Kidney tubule cell (primary cell): ENCODE measurements around the gene NECAB3.
A peak's percentile ranks its signal among the peaks of the same experiment; 100 is the strongest.
"Not testable (repeated sequence)": the region's sequence is repeated elsewhere in the genome, so short reads cannot be mapped to it uniquely, and the experiment has no call there.

Source experiments
- DNase-seq: peaks from one replicate; pipeline ENCODE4 v3.0.0-alpha.2; 2018; ENCODE audit warnings: low spot score

NECAB3 gene, protein sequence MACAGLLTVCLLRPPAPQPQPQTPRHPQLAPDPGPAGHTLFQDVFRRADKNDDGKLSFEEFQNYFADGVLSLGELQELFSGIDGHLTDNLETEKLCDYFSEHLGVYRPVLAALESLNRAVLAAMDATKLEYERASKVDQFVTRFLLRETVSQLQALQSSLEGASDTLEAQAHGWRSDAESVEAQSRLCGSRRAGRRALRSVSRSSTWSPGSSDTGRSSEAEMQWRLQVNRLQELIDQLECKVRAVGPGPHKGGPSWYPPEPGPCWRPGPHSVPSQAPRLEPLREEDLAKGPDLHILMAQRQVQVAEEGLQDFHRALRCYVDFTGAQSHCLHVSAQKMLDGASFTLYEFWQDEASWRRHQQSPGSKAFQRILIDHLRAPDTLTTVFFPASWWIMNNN

DNA sequence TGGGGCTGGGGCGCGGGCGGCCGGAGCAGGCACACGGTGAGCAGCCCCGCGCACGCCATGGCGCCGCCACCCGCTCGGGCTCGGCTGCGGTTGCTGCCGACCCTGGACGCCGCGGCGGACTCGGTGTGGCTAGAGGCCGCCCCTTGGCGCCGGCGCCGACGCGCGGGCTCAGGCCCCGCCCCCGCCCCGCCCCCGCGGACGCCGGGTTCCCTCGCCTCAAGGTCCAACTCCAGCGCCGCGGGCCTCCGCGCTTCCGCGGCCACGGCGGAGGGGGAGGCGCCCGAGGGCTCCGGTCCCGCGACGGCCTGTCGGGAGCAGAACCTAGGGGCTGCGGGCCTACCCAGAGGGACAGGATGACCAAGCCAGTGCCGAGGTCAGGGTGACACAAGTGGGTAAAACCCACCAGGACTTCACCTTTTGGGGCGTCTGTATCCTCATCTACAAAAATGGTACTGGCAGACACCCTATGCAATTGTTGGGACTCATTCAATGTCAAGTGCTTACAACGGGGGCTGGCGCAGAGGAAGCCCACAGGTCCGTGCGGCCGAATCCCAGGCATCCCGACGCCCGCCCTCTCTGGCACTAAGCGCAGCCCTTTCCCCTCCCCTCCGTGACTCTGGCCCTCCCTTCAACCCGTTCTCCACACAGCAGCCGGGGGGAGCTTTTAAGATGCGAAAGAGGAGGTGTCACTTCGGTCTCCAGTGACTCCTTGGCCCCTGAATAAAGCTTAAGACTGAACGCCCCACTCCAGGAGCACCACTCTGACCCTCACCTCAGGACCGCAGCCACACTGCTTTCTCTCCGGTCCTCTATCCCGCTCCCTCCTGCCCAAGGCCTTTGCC, at the start of gene NECAB3:
NECAB3 (minus strand) TSS at position 135 of the 842 bp plus-strand sequence; CDS start at position 59, 76 bp downstream.
- DNase-seq: peak; percentile 78

- no peak for DNase-seq
Measured at GRCh38 chr20:33721391-33722140, 47.3 kb upstream of the NECAB3 start.

DNA sequence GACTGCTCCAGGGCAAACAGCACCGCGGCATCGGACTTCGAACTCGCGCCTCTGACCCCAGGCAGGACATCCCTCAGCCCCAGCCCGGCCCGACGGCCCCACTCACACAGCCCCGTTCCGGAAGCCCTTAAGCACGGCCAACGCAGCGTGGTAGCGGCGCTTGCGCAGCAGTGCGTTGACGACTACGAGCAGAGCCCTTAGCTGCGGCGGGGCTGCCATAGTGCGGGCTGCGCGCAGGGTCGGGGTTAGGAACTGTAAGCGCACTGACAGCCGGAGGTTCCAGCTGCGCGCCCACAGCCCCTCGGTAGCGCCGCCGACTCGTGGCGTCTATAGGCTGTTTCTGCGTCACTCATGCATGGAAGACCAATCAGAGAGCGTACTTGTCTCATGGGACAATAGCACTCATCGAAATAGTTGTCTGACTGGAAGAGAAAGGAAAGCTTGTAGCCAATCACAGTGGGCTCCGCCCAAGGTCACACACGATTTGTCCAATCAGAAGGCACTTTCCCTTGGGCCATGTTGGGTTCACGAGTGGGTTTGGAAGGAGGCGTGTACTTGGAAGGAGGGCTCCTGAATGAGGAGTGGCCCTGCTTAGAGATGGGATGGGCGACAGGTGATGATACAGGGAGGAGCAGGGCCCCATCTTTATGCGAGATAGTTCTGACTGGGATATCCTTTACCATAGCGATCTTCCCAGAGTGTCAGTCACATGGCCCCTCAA, 45.9 kb upstream of the NECAB3 start, which contains the start of gene PXMP4:
PXMP4 (minus strand) TSS at position 322 of the 721 bp plus-strand sequence; CDS start at position 219, 103 bp downstream.
- peak; percentile 95 for DNase-seq

DNA sequence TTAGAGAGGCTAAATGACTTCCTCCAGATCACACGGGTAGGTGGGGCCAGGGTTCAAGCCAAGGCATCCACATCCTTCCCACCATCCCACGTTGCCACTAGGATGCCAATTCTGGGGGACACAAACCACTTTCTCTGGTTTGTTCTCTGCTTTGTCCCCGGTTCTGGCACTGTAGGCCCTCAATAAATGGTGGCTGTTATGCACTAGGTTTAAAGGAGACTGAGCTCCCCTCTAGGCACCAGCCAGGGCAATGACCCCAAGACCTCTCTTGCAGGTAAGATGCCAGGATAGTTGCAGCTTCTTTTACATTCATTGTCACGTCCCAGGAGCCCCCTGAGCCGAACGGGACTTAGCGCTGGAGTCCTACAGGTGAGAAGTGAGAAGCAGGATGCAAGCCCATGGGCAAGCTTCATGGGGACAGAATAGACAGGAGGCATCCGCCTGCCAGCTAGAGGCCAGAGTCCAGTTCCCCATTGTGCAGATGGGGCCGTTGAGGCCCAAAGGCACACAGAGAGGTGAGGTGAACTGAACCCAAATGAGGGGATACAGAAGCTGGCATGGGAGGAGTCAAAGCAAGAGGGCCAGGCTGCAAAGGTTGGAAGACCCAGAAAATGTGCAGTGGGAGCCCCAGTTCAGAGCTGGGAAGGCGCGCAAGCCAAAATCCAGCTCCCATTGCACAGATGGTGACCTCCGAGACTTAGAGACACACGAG, 45.2 kb upstream of the NECAB3 start:
- peak; percentile 6 for DNase-seq

DNA sequence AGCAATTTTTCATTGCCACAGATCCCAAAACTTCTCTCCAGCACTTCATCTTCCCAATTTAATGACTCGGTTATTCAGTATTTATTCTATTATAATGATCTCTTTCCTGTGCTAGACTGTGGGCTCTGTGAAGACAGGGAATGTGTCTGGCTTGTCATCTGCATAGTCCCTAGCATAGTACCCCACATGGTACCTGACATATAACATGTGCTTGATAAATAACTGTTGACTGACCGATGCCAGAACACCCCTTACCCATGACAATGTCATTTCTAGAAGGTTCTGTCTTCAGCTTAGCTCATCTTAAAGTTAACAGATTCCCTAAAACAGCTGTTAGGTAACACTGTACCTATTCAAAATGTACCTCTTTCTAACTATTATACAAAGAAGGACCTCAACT, 42.3 kb upstream of the NECAB3 start:
- DNase-seq: no peak

DNA sequence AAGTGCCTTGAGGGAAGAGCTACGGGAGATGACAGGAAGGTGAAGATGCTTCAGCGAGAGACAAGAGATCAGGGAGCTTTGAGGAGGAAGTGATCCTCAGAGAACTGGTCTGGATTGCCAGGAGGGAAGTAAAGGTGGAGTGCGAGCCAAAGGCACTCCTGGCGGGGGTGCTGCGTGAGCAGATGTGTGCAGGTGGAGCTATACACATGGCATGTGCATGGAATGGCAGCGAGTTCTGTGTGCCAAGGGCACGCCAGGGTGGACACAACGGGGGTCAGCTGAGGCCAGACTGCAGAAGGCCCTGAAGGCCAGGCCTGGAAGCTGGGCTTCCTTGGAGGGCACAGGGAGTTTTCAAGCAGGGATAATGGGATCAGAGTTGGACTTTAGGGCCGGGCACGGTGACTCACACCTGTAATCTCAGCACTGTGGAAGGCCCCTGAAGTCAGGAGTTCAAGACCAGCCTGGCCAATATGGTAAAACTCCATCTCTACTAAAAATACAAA, 39.7 kb upstream of the NECAB3 start:
- DNase-seq: no peak

GRCh38 chr20:33711446-33711738, 37.2 kb upstream of the NECAB3 start:
- DNase-seq: no peak

DNA sequence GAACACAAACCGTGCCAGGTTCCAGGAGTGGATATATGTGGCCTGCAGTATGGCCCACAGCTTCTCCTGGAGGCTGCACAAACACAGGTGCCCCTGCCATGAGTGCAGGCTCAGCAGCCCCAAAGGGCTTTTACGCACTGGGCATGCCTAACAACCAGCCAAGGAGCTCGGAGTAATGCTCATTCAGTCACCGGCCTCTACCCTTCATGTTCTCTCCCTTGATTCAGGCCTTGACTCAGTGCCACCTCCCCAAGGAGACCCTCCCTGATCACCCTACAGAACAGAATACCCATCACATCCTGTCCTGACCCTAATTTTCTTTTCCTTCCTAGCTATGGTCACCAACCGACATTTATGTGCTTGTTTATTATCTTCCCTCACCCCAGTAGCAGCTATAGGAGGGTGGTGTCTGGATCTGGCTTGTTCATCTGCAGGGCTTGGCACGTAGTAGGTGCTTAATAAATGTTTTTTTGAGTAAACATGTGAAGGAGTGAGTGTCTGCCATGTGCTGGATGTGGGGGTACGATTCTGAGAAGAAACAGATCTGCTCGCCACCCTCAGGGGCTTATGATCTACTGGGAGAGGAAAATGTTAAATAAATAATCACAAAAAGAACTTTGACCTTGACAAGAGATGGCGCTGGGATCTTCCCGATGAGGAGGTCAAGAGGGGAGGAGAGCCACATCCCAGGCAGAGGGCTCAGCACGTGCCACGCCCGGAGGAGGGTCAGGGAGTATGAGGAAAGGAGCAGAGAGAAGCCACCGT, 36.6 kb upstream of the NECAB3 start:
- DNase-seq: no peak

GRCh38 chr20:33709905-33710541, 35.8 kb upstream of the NECAB3 start:
- no peak for DNase-seq

DNA sequence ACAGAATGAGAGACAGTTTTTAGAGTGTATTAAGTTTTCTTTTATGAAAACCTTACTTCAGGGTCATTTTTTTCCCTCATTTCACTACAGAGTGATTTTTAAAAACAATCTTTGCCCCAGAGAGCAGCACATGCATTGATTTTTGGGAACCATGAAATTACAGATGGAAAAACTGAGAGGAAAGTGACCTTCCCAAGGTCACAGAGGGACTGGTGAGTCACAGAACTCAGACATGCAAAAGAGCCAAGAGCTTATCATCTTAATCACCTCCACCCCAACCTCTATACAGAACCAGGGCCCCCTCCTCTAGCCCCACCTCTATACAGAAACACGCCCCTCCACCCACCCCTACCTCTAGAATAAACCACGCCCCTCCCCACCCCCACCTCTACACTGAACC, 35.2 kb upstream of the NECAB3 start:
- DNase-seq: no peak

- no peak for DNase-seq
Measured at GRCh38 chr20:33707668-33708067, 33.4 kb upstream of the NECAB3 start.

DNA sequence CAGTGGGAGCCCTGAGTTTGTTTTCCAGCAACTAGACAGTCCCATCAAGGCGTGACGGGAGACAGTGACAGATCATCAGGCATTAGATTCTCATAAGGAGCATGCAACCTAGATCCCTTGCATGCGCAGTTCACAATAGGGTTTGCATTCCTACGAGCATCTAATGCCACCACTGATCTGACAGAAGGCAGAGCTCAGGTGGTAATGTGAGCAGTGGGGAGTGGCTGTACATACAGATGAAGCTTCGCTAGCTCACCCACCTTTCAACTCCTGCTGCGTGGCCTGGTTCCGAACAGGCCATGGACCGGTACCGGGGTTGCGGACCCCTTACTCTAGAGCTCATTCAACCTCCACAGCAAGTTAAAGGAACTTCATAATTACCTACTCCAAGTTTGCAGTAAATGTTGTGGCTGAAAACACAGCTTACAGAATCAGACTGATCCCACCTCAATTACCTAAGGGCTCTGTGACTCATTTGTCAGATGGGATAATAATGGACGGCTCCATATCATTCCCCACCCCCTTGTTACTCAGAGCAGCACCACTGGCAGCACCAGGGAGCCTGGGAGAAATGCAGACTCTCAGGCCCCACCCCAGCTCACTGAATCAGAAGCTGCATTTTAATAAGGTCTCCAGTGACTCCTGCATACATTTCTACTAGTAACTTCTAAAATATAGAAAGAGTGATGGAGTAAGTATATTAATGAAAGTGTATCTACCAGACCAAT, 30.1 kb upstream of the NECAB3 start:
- DNase-seq: peak; percentile 33

DNA sequence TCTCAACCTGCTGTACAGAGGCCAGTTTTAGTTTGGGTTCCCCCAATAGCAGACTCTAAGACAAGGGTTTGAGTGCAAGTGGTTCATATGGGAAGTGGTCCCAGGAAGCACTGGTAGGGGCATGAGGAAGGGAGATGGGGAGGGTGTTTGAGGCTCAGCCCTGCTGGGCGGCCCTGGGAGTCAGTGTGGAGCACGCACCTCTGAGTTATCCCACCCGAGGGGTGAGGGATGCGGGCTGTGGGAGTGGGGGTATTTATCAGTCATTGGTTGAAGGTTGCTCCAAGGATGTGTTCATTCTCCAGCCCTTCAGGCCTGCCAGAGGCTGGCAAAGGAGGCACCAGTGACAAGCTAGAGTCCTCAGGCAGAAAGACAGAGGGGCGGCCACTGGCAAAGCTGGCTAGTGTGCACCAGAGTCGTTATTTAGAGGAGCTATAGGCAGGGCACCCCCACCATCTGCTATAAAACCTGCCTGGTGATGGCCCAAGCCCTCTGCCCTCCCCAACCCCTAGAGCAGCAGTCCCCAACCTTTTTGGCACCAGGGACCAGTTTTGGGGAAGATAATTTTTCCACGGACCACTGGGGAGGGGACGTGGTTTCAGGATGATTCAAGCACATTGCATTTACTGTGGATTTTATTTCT, 29.4 kb upstream of the NECAB3 start:
- no peak for DNase-seq

DNA sequence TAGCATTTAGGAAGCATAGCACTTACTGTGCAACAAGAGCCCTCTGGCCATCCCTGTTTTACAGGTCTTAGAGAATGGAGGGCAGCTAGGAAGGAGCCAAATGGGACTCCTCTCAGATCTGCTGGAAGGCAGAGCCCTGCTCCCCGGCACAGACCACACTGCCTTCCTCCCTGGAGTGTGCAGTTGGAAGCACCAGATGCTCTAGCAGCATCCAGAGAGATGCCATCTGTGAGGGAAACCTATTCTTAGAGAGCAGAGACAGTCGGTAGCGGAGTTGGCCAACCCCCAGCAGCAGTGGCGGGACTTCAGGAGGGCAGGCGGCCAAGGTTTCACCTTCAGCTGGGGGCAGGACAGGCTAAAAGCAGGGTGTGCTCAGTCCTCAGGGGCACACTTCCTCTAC, 28.6 kb upstream of the NECAB3 start:
- DNase-seq: no peak

DNA sequence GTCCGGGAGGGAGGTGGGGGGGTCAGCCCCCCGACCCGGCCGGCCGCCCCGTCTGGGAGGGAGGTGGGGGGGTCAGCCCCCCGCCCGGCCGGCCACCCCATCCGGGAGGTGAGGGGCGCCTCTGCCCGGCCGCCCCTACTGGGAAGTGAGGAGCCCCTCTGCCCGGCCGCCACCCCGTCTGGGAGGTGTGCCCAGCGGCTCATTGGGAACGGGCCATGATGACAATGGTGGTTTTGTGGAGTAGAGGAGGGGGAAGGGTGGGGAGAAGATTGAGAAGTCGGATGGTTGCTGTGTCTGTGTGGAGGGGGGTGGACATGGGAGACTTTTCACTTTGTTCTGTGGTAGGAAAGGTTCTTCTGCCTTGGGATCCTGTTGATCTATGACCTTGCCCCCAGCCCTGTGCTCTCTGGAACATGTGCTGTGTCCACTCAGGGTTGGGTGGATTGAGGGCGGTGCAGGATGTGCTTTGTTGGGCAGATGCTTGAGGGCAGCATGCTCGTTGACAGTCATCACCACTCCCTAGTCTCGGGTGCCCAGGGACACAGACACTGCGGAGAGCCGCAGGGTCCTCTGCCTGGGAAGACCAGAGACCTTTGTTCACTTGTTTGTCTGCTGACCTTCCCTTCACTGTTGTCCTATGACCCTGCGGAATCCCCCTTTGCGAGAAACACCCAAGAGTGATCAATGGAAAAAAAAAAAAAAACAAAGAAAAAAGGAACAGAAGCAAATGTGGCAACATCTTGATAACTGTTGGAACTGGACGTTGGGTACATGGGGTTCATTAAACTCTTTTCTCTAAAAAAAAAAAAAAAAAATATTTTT, 27.6 kb upstream of the NECAB3 start:
- no peak for DNase-seq

DNA sequence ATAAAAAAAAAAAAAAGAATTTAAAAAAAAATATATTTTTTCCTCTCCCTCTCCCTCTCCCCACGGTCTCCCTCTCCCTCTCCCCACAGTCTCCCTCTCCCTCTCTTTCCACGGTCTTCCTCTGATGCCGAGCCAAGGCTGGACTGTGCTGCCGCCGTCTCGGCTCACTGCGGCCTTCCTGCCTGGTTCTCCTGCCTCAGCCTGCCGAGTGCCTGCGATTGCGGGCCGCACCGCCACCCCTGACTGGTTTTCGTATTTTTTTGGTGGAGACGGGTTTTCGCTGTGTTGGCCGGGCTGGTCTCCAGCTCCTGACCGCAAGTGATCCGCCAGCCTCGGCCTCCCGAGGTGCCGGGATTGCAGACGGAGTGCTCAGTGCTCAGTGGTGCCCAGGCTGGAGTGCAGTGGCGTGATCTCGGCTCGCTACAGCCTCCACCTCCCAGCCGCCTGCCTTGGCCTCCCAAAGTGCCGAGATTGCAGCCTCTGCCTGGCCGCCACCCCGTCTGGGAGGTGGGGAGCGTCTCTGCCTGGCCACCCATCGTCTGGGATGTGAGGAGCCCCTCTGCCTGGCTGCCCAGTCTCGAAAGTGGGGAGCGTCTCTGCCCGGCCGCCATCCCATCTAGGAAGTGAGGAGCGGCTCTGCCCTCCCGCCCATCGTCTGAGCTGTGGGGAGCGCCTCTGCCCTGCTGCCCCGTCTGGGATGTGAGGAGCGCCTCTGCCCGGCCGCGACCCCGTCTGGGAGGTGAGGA, 26.6 kb upstream of the NECAB3 start:
- not testable (repeated sequence) for DNase-seq

DNA sequence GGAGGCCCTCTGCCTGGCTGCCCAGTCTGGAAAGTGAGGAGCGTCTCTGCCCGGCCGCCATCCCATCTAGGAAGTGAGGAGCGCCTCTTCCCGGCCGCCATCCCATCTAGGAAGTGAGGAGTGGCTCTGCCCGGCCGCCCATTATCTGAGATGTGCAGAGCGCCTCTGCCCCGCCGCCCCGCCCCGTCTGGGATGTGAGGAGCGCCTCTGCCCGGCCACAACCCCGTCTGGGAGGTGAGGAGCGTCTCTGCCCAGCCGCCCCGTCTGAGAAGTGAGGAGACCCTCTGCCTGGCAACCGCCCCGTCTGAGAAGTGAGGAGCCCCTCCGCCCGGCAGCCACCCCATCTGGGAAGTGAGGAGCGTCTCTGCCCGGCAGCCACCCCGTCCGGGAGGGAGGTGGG, 24.7 kb upstream of the NECAB3 start:
- not testable (repeated sequence) for DNase-seq
